ENCODE results near the gene LRRC49. TPM values are rescaled to one million over a fixed set of nuclear protein-coding genes. Genes with fewer than 3 reads are reported as not detected.
"Not testable (repeated sequence)": the region's sequence is repeated elsewhere in the genome, so short reads cannot be mapped to it uniquely, and the experiment has no call there.

LRRC49 gene
- total RNA-seq, 2 experiments from 2014 or later = 0.50 to 1.6 TPM

DNA sequence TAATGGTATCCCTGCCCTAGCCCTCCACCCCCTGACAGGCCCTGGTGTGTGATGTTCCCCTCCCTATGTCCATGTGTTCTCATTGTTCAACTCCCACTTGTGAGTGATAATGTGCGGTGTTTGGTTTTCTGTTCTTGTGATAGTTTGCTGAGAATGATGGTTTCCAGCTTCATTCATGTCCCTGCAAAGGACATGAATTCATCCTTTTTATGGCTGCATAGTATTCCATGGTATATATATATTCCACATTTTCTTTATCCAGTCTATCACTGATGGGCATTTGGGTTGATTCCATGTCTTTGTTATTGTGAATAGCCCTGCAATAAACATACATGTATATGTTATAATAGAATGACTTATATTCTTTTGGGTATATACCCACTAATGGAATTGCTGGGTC is 142.9 kb downstream of the LRRC49 start:
- not testable (repeated sequence) for H3K36me3 Mint-ChIP-seq, H3K9me3 Mint-ChIP-seq, H3K4me1 Mint-ChIP-seq, H3K27ac Mint-ChIP-seq, H3K4me3 Mint-ChIP-seq, DNase-seq
- H3K27me3 Mint-ChIP-seq = peaks cover 24% of the 10 kb centered on the region

DNA sequence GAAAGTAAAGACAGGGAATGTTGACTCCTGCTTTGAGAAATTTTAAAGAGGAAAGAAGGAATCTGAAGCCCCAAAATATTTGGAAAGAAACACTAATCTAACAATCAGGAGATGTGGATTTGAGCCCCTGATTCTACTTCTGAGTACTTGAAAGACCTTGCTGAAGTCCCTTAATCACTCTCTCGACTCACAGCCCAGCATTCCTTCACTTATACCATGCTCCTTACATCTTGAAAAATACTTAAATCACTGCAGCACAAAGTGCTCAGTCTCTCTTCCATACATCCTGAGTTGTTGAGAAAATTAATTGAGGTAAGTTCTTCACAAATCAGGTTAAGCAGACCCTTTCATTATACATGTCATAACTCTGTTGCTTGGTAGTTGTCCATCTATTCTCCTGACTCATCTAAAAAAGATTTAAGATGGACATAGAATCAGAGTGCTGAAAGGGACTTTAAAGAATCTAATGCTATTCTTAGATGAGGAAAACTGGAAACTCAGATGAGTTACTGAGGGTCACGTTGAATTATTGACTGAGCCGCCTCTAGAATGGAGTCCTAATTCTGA is 149.8 kb downstream of the LRRC49 start:
- no peaks in the 10 kb centered on the region for H3K9me3 Mint-ChIP-seq
- no peaks in the 10 kb centered on the region for H3K36me3 Mint-ChIP-seq
- DNase-seq = no peak
- H3K27me3 Mint-ChIP-seq = peaks cover 31% of the 10 kb centered on the region
- no peak overlapping the region for H3K27ac Mint-ChIP-seq
- H3K4me1 Mint-ChIP-seq = no peaks in the 10 kb centered on the region
- no peak overlapping the region for H3K4me3 Mint-ChIP-seq

DNA sequence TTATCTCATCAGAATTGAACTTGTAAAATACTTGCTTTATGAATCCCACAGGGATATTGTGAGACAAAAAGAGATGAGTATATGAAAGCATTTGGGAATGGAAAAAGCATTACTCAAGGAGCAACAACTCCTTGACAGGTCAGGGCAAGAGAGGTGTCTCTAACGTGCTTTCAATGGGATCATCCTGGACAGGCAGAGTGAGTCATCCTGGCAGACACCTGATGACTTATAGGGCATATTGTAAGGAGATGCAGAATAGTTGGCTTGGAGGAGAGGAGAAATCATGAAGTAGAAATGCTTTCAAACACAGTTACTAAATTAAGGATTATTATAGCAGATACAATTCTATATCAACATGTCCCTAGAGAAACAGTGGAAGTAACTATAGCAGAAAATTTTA is 150.7 kb downstream of the LRRC49 start:
- H3K4me3 Mint-ChIP-seq = no peak overlapping the region
- peaks cover 31% of the 10 kb centered on the region for H3K27me3 Mint-ChIP-seq
- no peaks in the 10 kb centered on the region for H3K4me1 Mint-ChIP-seq
- no peak for DNase-seq
- H3K27ac Mint-ChIP-seq = no peak overlapping the region
- no peaks in the 10 kb centered on the region for H3K36me3 Mint-ChIP-seq
- H3K9me3 Mint-ChIP-seq = no peaks in the 10 kb centered on the region

DNA sequence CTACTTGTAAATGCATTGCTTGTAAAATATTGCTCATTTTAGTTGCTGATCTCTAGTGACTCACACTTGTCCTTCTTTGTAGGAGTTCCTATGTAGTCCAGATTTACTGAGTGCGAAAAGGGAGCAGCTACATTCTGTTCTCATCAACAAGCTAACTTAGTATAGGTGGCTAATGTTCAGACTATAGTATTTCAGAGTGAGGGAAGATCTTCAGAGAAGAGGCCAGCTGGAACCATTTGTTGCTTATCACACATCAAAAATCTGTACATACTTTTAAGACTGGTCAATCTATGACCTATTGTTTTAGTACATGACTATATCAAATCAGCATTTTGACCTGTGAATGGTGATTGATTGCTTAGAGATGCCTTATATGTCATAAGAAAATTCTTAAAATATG is 151.4 kb downstream of the LRRC49 start:
- DNase-seq = no peak
- Mint-ChIP-seq H3K27ac (no peak overlapping the region), H3K4me3 (no peak overlapping the region), H3K9me3 (no peaks in the 10 kb centered on the region), H3K4me1 (no peaks in the 10 kb centered on the region), H3K27me3 (peaks cover 26% of the 10 kb centered on the region), H3K36me3 (no peaks in the 10 kb centered on the region)

DNA sequence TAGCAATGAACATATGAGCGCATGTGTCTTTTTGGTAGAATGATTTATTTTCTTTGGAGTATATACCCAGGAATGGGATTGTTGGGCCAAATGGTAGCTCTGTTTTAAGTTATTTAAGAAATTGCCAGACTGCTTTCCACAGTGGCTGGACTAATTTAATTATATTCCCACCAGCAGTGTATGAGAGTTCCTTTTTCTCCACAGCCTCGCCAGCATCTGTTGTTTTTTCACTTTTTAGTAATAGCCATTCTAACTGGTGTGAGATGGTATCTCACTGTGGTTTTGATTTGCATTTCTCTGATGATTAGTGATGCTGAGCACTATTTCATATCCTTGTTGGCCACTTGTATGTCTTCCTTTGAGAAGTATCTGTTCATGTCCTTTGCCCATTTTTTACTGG is 153.5 kb downstream of the LRRC49 start:
- not testable (repeated sequence) for H3K36me3 Mint-ChIP-seq, H3K4me1 Mint-ChIP-seq, DNase-seq, H3K27ac Mint-ChIP-seq, H3K9me3 Mint-ChIP-seq, H3K4me3 Mint-ChIP-seq
- peaks cover 17% of the 10 kb centered on the region for H3K27me3 Mint-ChIP-seq

DNA sequence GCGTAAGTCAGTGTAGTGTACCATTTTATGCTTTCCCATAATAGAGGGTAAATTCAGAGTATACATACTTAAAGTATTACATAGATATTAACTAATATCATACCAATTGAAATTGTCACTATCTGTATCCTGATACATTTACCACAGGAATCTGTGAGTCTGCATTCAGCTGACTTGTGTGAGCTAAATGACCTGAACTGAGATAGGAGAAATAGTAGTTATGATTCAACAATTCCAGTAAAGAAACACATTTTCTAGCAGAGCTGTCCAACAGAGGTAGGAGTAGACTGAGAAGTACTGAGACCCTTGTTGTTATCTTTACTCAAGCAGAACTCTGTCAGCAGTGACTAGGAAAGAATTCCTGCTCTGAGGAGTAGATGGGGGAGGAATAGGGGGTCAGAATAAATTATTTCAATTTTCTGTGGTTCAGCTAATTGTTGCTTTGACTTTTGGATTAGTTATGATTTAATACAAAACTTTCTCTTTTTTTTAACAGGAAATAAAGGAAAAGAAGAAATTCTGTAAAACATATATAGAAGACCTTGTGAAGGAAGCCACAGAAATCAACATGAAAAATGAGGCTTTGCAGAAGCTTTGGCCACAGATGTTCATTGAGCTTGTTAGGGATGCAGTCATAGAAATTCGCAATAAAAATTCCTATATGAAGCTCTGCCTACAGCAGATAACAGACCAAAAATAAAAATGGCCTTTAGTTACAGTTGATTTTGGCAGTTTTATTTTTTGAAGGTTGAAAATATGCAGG is 156.5 kb downstream of the LRRC49 start:
- peaks cover 15% of the 10 kb centered on the region for H3K27me3 Mint-ChIP-seq
- H3K9me3 Mint-ChIP-seq = no peaks in the 10 kb centered on the region
- no peaks in the 10 kb centered on the region for H3K4me1 Mint-ChIP-seq
- H3K4me3 Mint-ChIP-seq = no peak overlapping the region
- no peak overlapping the region for H3K27ac Mint-ChIP-seq
- DNase-seq = no peak
- no peaks in the 10 kb centered on the region for H3K36me3 Mint-ChIP-seq

DNA sequence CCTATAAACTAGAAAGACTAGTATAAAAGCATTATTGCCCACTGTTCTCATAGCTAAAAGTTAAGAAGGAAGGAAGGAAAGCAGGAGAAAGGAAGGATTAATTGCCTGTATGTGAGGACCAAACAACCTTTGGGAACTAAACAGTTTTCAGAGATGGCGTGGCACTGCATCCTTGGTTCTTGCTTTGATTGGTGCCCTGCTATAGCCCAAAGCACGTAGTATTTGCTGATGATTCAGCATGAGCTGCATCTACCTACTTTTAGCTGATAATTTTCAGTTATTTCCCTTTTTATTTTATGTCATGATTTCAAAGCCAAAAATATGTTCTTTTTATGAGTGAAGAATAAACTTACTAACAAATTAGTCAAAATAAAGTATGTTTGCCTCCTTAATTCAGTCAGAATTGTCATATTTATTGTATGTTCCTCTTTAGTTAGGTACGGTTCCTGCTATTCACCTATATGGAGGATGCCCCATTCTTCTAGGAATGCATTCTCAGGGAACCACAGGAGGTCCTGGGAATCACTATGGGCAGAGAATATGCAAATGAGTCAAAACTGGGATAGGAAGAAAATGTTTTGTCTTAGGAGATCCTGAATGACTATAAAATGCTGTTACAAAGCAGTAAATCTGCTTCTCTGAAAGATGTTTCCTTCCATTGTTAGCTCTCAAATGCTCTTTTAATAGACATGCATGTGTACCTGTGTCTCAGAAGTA is 157.2 kb downstream of the LRRC49 start:
- no peaks in the 10 kb centered on the region for H3K9me3 Mint-ChIP-seq
- H3K4me3 Mint-ChIP-seq = no peak overlapping the region
- no peaks in the 10 kb centered on the region for H3K36me3 Mint-ChIP-seq
- no peak for DNase-seq
- peaks cover 16% of the 10 kb centered on the region for H3K27me3 Mint-ChIP-seq
- no peaks in the 10 kb centered on the region for H3K4me1 Mint-ChIP-seq
- no peak overlapping the region for H3K27ac Mint-ChIP-seq

DNA sequence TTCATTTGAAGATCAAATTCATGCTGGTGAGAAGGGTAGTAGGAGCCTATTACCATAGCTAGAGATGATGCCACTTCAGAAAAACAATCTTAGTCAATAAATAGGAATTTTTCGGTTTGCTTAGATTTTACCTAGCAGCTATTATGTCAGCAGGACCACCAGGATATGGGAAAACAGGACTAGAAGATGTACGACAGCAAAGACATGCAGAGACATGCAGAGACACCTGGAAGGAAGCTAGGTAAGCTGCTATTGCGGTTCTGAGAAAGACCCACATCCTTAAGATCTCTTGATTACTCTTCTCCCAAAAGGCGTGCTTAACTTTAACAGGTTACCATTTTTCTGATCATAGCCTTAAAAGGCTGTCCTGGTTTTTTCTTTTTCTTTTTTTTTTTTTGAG is 157.8 kb downstream of the LRRC49 start:
- peaks cover 16% of the 10 kb centered on the region for H3K27me3 Mint-ChIP-seq
- no peak overlapping the region for H3K4me3 Mint-ChIP-seq
- H3K4me1 Mint-ChIP-seq = no peaks in the 10 kb centered on the region
- no peaks in the 10 kb centered on the region for H3K36me3 Mint-ChIP-seq
- H3K9me3 Mint-ChIP-seq = no peaks in the 10 kb centered on the region
- no peak for DNase-seq
- no peak overlapping the region for H3K27ac Mint-ChIP-seq

DNA sequence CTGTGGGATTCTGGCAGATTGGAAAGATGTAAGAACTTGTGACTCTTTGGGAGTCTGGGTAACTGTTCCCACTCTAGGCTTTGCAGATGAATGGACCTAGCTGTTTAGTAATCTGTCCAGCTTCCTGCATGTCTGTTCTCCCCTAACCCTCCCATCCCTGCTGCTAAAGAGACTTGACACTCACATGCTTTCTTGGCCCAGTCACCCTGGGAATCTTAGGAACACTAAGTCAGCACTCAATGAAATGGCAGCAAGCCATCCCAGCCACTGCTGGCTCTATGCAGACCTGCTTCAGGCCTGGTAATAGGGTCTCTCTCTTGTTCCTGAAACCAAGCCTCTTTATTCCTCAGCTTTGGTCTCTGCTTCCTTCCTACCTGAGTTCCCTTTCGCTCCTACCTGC is 158.9 kb downstream of the LRRC49 start:
- H3K4me1 Mint-ChIP-seq = no peaks in the 10 kb centered on the region
- H3K27me3 Mint-ChIP-seq = peaks cover 14% of the 10 kb centered on the region
- no peak for DNase-seq
- no peaks in the 10 kb centered on the region for H3K9me3 Mint-ChIP-seq
- no peaks in the 10 kb centered on the region for H3K36me3 Mint-ChIP-seq
- no peak overlapping the region for H3K27ac Mint-ChIP-seq
- H3K4me3 Mint-ChIP-seq = no peak overlapping the region

DNA sequence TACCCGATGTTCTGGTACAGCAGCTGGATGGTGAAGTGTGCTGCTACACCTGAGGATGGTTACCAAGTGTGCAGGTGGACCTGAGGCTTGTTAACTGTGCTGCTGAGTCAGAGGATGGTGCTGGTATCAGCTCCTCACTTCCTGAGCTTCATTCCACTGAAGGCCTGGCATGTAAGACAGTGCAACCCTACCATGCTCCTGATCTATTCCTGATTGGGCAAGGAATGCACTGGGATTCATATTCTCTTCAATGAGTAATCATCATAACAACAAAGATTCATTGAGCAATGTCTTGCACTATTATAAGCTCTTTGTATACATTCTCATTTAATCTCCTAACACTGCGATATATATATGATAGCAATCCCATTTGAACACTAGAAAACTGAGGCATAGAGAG is 159.7 kb downstream of the LRRC49 start:
- Mint-ChIP-seq H3K4me1 (no peaks in the 10 kb centered on the region), H3K27ac (no peak overlapping the region)

DNA sequence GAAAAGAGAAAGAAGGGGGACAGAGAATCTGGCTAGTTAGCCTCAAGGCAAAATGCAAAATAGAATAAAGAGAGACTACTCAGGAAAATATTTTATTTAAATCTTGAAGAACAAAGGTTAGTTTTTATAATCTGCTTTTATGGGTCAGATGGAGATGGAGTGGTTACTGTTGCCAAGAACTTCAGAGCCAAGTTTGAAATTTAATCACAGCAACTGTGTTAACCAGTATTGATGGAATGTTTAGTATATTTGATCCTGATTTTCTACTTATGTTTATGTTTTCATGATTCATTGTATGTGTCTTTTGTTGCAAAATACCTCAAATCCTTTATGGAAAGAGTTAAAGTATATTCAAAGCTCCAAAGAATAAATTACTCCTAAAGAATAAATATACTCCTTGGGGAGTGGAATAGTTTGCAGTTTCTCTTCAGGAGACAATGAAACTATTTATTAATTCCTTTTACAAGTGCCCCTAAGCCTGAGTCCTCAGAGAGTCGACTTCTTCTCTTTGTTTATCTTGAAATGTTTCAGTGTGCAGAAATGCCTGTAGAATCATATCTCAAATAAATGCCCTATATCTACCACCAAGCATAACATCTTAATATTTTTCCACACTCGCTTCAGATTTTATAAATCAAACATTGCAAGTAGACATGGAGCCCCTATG is 161.8 kb downstream of the LRRC49 start:
- Mint-ChIP-seq H3K27ac (no peak overlapping the region), H3K9me3 (peaks cover 7% of the 10 kb centered on the region), H3K27me3 (peaks cover 8% of the 10 kb centered on the region), H3K36me3 (no peaks in the 10 kb centered on the region), H3K4me3 (no peak overlapping the region), H3K4me1 (no peaks in the 10 kb centered on the region)
- no peak for DNase-seq

More for the DNA sequence above, 159.7 kb downstream of the LRRC49 start:
- H3K4me3 Mint-ChIP-seq = no peak overlapping the region
- DNase-seq = no peak
- no peaks in the 10 kb centered on the region for H3K36me3 Mint-ChIP-seq
- no peaks in the 10 kb centered on the region for H3K9me3 Mint-ChIP-seq
- H3K27me3 Mint-ChIP-seq = peaks cover 6% of the 10 kb centered on the region

DNA sequence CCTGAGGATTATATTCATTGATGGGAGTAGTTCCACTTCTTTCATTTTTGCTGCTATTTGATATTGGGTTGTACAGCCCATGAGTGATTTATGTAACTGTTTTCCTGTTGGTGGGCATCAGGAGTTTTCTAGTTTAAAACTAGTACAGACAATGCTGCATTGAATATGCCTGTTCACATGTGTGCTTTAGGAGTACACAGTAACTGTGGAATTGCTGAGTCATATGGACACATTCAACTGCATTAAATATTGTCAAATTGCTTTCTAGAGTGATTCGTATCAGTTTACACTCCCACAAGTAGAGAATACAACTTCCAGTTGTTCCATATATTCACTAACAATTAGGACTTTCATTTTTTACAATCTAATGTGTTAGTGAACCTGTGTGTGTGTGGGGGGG is 162.8 kb downstream of the LRRC49 start:
- DNase-seq = no peak
- no peak overlapping the region for H3K4me3 Mint-ChIP-seq
- H3K4me1 Mint-ChIP-seq = no peaks in the 10 kb centered on the region
- H3K27me3 Mint-ChIP-seq = peaks cover 11% of the 10 kb centered on the region
- H3K9me3 Mint-ChIP-seq = peaks cover 11% of the 10 kb centered on the region
- H3K36me3 Mint-ChIP-seq = no peaks in the 10 kb centered on the region
- no peak overlapping the region for H3K27ac Mint-ChIP-seq

DNA sequence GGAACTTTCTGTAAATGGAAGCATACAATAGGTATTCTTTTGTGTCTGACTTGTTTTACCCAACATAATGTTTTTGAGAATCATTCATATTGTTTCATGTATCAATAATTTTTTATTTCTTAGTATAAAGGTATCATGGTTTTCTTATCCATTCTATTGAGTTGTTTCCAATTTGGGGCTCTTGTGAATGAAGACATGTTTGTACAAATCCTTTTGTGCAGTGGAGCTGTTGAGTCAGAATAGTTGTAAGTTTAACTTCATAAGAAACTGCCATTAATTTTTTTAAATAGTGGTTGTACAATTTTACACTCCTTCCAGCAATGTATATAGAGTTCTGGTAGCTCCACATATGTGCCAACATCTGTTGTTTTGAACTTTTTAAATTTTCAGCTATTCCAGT is 163.5 kb downstream of the LRRC49 start:
- Mint-ChIP-seq H3K4me3 (no peak overlapping the region), H3K36me3 (no peaks in the 10 kb centered on the region), H3K27me3 (peaks cover 12% of the 10 kb centered on the region), H3K4me1 (no peaks in the 10 kb centered on the region), H3K9me3 (peaks cover 11% of the 10 kb centered on the region), H3K27ac (no peak overlapping the region)
- no peak for DNase-seq

DNA sequence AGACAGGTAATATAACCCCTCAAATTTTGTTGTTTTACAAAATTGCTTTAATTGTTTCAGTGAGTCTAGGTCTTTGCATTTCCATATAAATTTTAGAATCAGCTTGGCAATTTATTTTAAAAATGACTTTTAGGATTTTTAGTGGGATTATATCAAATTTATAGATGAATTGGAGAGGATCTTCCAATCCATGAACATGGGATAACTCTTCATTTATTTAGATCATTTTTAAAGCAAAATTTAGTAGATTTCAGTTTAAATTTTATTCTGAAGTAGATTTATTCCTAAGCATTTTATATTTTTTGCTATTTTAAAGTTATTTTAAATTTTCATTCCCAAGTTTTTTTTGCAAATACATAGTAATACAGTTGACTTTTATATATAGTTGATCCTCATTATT is 164.5 kb downstream of the LRRC49 start:
- no peaks in the 10 kb centered on the region for H3K4me1 Mint-ChIP-seq
- H3K4me3 Mint-ChIP-seq = no peak overlapping the region
- no peaks in the 10 kb centered on the region for H3K36me3 Mint-ChIP-seq
- DNase-seq = no peak
- peaks cover 12% of the 10 kb centered on the region for H3K27me3 Mint-ChIP-seq
- no peak overlapping the region for H3K27ac Mint-ChIP-seq
- H3K9me3 Mint-ChIP-seq = peaks cover 11% of the 10 kb centered on the region

DNA sequence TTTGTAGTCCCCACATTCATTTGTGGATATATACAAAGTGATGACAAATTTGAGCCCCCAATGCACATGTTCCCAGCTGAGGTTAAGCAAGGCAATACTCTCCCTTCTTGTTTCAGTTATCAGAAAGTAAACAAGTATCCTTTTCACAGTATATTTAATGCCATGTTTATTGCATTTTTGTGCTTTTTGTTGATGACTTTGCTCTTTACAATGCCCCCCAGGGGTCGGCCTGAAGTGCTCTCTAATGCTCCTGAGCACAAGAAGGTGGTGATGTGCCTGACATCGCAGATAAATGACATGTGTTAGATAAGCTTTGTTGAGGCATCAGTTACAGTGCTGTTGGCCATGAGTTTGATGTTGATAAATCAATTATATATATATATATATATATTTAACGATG is 165.0 kb downstream of the LRRC49 start:
- H3K27ac Mint-ChIP-seq = no peak overlapping the region
- H3K9me3 Mint-ChIP-seq = peaks cover 11% of the 10 kb centered on the region
- DNase-seq = no peak
- H3K36me3 Mint-ChIP-seq = no peaks in the 10 kb centered on the region
- H3K27me3 Mint-ChIP-seq = peaks cover 12% of the 10 kb centered on the region
- H3K4me1 Mint-ChIP-seq = no peaks in the 10 kb centered on the region
- H3K4me3 Mint-ChIP-seq = no peak overlapping the region

All from activated naive CD8-positive, alpha-beta T cell treated with anti-CD3 and anti-CD28 coated beads for 36 hours (primary cell).